ENCODE data around the gene SLC13A1. TPM values are rescaled to one million over a fixed set of nuclear protein-coding genes. Genes with fewer than 3 reads are reported as not detected.
"Not testable (repeated sequence)": the region's sequence is repeated elsewhere in the genome, so short reads cannot be mapped to it uniquely, and the experiment has no call there.

Gene SLC13A1
- total RNA-seq, 2 donors from 2014 or later = not detected

GRCh38 chr7:123112833-123113232, 86.9 kb downstream of the SLC13A1 start:
- Mint-ChIP-seq H3K36me3 (peaks cover 0 to 6% of the 10 kb centered on the region in 2 donors), H3K9me3 (peaks cover 15 to 29% of the 10 kb centered on the region in 2 donors), H3K27ac (no peak overlapping the region)
- ATAC-seq = no peak
- DNase-seq (ENCODE audit: low spot score in 2 of 2) = no peak

DNA sequence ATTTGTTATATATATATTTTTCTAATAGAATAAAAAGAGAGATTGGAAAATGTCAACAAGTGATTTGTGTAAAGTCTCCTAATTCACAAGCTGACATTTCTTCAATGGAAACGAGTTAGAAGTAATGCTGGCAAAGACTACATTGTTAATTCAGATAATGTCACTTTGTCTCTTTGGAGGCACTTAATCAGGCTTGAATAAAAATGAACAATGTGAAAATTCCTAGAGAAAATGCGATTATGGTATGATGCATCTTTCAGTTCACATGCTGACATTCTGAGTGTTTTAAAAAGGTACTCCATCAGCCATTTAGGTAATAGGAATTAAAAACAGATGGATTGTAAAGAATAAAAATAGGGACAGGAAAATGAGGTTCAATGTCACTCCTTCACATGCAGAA, 100.1 kb downstream of the SLC13A1 start:
- ATAC-seq = no peak
- no peak for DNase-seq (ENCODE audit: low spot score in 2 of 2)
- no peak overlapping the region for H3K27ac Mint-ChIP-seq
- peaks cover 7 to 8% of the 10 kb centered on the region in 2 donors for H3K9me3 Mint-ChIP-seq
- H3K36me3 Mint-ChIP-seq = no peaks in the 10 kb centered on the region

DNA sequence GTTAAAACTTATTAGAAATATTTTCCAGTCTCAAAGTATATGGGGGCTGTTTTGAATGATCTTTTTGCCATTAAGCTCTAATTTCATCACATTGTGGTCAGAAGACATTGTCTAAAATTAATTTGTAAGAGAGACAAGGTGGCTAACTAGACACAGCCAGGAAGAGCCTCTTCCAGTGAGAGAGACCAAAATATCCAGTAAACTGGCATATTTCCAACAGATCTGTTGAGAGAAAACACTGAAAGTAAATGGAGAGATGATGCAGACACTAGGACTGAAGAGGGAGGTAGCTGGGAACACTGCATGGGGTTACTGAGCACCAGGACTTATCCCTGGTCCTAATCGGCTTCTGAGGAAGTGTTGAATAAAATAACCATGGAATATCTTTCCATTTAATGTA, 102.8 kb downstream of the SLC13A1 start:
- ATAC-seq (no peak), DNase-seq (ENCODE audit: low spot score in 2 of 2) (no peak)
- H3K9me3 Mint-ChIP-seq = peaks cover 4 to 7% of the 10 kb centered on the region in 2 donors
- no peaks in the 10 kb centered on the region for H3K36me3 Mint-ChIP-seq
- no peak overlapping the region for H3K27ac Mint-ChIP-seq

- DNase-seq (ENCODE audit: low spot score in 2 of 2) = no peak
- no peak for ATAC-seq
- Mint-ChIP-seq H3K27ac (no peak overlapping the region), H3K9me3 (peaks cover 4 to 7% of the 10 kb centered on the region in 2 donors), H3K36me3 (no peaks in the 10 kb centered on the region)
These were observed 103.3 kb downstream of the SLC13A1 start for GRCh38 chr7:123096434-123096833.

- H3K9me3 Mint-ChIP-seq = no peaks in the 10 kb centered on the region
- no peaks in the 10 kb centered on the region for H3K36me3 Mint-ChIP-seq
- DNase-seq (ENCODE audit: low spot score in 2 of 2) (no peak), ATAC-seq (no peak)
- no peak overlapping the region for H3K27ac Mint-ChIP-seq
These were observed 109.3 kb downstream of the SLC13A1 start for GRCh38 chr7:123090456-123090855.

- not testable (repeated sequence) for H3K36me3 Mint-ChIP-seq; ATAC-seq; DNase-seq (ENCODE audit: low spot score in 2 of 2); H3K27ac Mint-ChIP-seq; H3K9me3 Mint-ChIP-seq
These were observed 112.9 kb downstream of the SLC13A1 start for GRCh38 chr7:123086910-123087309.

DNA sequence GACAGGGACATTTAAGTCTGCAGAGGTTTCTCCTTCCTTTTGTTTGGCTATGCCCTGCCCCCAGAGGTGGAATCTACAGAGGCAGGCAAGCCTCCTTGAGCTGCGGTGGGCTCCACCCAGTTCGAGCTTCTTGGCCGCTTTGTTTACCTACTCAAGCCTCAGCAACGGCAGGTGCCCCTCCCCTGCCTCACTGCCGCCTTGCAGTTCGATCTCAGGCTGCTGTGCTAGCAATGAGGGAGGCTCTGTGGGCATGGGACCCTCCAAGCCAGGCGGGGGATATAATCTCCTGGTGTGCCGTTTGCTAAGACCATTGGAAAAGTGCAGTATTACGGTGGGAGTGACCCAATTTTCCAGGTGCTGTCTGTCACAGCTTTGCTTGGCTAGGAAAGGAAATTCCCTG, 114.9 kb downstream of the SLC13A1 start:
- H3K36me3 Mint-ChIP-seq; H3K27ac Mint-ChIP-seq; DNase-seq (ENCODE audit: low spot score in 2 of 2); ATAC-seq: not testable (repeated sequence)
- H3K9me3 Mint-ChIP-seq = peaks cover 5 to 12% of the 10 kb centered on the region in 2 donors

DNA sequence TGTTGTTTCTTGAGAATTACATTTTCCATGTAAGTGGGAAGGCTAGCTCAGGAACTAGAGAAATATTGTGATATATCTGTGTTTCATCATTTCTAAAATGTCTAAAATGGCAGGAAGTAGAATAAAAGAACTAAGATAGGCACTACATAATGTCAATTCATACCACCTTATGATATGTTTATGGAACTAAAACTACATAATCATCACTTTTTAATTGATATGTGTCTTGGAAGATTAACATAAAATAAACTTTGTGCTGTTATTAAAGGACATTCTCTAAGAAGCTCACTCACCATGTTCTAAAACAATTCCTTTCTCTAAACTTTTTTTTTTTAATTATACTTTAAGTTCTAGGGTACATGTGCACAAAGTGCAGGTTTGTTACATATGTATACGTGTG, 120.7 kb downstream of the SLC13A1 start:
- Mint-ChIP-seq H3K9me3 (peaks cover 4 to 26% of the 10 kb centered on the region in 2 donors), H3K36me3 (peaks cover 4% of the 10 kb centered on the region in 2 donors), H3K27ac (no peak overlapping the region)
- DNase-seq (ENCODE audit: low spot score in 2 of 2) = no peak
- no peak for ATAC-seq

DNA sequence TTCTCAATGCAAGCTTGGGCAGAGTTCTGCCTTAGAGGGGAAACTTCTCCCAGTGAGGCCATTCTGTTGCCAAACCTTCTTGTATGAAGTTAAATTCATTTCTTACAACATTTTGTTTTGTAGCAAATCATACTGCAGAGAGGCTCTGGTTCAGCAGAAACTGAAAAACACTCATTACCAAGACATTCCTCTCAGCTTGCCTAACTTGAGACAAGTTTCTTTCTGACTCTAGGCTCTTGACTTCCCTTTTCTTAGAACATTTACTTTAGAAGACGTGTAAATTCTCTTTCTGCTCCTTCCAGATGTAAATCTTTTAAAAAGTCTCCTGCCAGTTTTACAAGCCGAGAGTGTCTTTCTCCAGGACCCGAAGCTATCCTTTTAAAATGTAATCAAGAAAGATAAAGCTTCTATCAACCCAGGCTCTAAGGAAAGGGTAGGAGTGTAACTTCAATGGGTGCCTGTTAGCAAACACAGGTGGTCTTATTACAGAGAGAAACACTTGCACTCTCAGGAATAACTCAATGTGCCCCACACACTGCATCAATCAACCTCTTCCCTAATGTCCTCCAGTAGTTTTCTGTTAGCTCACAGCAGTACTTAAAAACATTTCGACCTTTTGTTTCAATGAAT, 123.8 kb downstream of the SLC13A1 start:
- ATAC-seq = no peak
- no peak overlapping the region for H3K27ac Mint-ChIP-seq
- no peaks in the 10 kb centered on the region for H3K36me3 Mint-ChIP-seq
- DNase-seq (ENCODE audit: low spot score in 2 of 2) = no peak
- peaks cover 0 to 15% of the 10 kb centered on the region in 2 donors for H3K9me3 Mint-ChIP-seq

DNA sequence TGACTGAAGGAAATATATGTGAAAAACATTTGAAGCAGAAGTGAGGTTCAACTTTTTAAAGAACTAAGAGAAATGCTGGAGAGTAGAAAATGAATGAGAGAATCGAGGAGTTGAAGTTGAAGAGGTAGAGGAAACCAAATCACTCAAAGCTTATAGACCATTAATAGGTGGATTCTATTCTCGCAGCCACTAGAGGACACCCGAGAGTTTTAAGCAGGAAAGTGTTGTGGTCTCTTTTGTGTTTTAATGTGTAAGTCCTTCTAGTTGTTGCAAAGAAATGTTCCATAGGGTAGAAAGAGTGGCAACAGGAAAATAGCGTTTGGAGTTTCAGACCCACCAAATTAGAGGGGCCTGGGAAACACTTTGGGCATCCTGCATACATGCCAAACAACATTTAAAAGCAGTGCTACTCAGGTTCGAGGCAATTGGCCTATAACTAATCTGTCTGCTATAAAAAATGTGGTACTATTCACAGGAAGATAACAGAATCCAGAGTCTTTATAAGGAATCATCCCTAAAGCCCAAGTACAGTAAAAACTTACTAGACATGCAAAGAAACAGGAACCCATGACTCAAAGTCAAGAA, 129.0 kb downstream of the SLC13A1 start:
- Mint-ChIP-seq H3K9me3 (peaks cover 15 to 20% of the 10 kb centered on the region in 2 donors), H3K27ac (no peak overlapping the region), H3K36me3 (no peaks in the 10 kb centered on the region)
- no peak for ATAC-seq
- DNase-seq (ENCODE audit: low spot score in 2 of 2) = no peak

GRCh38 chr7:123067814-123068213, 132.0 kb downstream of the SLC13A1 start:
- Mint-ChIP-seq H3K9me3 (peaks cover 10 to 25% of the 10 kb centered on the region in 2 donors), H3K27ac (no peak overlapping the region), H3K36me3 (no peaks in the 10 kb centered on the region)
- DNase-seq (ENCODE audit: low spot score in 2 of 2) (no peak), ATAC-seq (no peak)

Other genes starting within 250 kb of the SLC13A1 start
- not detected for gene TAS2R16, start 204.3 kb downstream of the SLC13A1 start, total RNA-seq